CD8-positive, alpha-beta memory T cell (primary cell): ENCODE data around the gene TOR3A. TPM values are rescaled to one million over a fixed set of nuclear protein-coding genes. Genes with fewer than 3 reads are reported as not detected.
"Not testable (repeated sequence)": the region's sequence is repeated elsewhere in the genome, so short reads cannot be mapped to it uniquely, and the experiment has no call there.

Source experiments
- CTCF ChIA-PET: fragments of 350-600 bp; sonication (Branson Sonifier 250); formaldehyde crosslinking; loops from one replicate; lab custom pipeline; 2021; ENCODE audit warnings: antibody characterized with exemption; lab: Charles Lee
- POLR2A ChIA-PET: fragments of 350-600 bp; sonication (Branson Sonifier 250); formaldehyde crosslinking; loops from one replicate; lab custom pipeline; 2021; ENCODE audit warnings: antibody characterized with exemption; lab: Charles Lee
- DNase-seq, 5 donors: peaks; one replicate each; pipeline versions ENCODE4 v3.0.0 to v3.0.0-alpha.2; 2020 to 2022; ENCODE audit warnings: mixed read lengths in 1 of 5
- H3K27ac ChIP-seq: one replicate; pipeline ENCODE4 v1.7.0; 2013; ENCODE audit warnings: low read depth, mild to moderate bottlenecking, low read length, moderate library complexity
- H3K27me3 ChIP-seq: 2 replicates; pipeline ENCODE4 v1.7.0; 2013; ENCODE audit warnings: low read length, mild to moderate bottlenecking; ENCODE audit not compliant: insufficient read depth, poor library complexity, severe bottlenecking
- H3K36me3 ChIP-seq: 2 replicates; pipeline ENCODE4 v1.7.0; 2013; ENCODE audit warnings: mild to moderate bottlenecking, low read length, moderate library complexity; ENCODE audit not compliant: insufficient read depth
- H3K4me1 ChIP-seq: 2 replicates; pipeline ENCODE4 v1.7.0; 2013; ENCODE audit warnings: mild to moderate bottlenecking, low read length, moderate library complexity; ENCODE audit not compliant: insufficient read depth
- H3K4me3 ChIP-seq: 2 replicates; pipeline ENCODE4 v1.7.0; 2013; ENCODE audit warnings: mild to moderate bottlenecking, low read length
- H3K9me3 ChIP-seq: 2 replicates; pipeline ENCODE4 v1.7.0; 2013; ENCODE audit warnings: mild to moderate bottlenecking, low read length
- H3K27ac Mint-ChIP-seq, 8 donors: one replicate each; pipeline ENCODE4 v1.8.0; 2020 to 2021; ENCODE audit warnings: mixed read lengths in 8 of 8, mild to moderate bottlenecking in 6 of 8, inconsistent platforms in 3 of 8, moderate library complexity in 3 of 8
- H3K27me3 Mint-ChIP-seq, 2 donors: one replicate each; pipeline ENCODE4 v1.8.0; 2020 to 2021; ENCODE audit warnings: mixed read lengths in 2 of 2, mild to moderate bottlenecking in 1 of 2, moderate library complexity in 1 of 2
- H3K36me3 Mint-ChIP-seq, 3 donors: one replicate each; pipeline ENCODE4 v1.8.0; 2020 to 2021; ENCODE audit warnings: mixed read lengths in 3 of 3, inconsistent platforms in 1 of 3, mild to moderate bottlenecking in 1 of 3
- H3K4me1 Mint-ChIP-seq, 3 donors: one replicate each; pipeline ENCODE4 v1.8.0; 2020 to 2021; ENCODE audit warnings: mixed read lengths in 3 of 3, inconsistent platforms in 1 of 3, mild to moderate bottlenecking in 1 of 3
- H3K4me3 Mint-ChIP-seq, 7 donors: one replicate each; pipeline ENCODE4 v1.8.0; 2020 to 2021; ENCODE audit warnings: mixed read lengths in 7 of 7, mild to moderate bottlenecking in 6 of 7, moderate library complexity in 4 of 7, inconsistent platforms in 2 of 7
- H3K9me3 Mint-ChIP-seq, 5 donors: one replicate each; pipeline ENCODE4 v1.8.0; 2020 to 2022; ENCODE audit warnings: mixed read lengths in 5 of 5, mild to moderate bottlenecking in 3 of 5, moderate library complexity in 2 of 5, inconsistent platforms in 1 of 5
- polyA plus RNA-seq: library from polyadenylated mRNA; unstranded; fragments of 300-500 nt; fragmentation: Illumina TruSeq; gene quantifications from one replicate; pipeline ENCODE4 v1.2.3, GENCODE V29; 2021
- total RNA-seq, 2 experiments: library from RNA; stranded (reverse); gene quantifications; one replicate each; pipeline ENCODE4 v1.2.3, GENCODE V29; 2021

The TOR3A gene
- 10 to 100 TPM; 48.5 to 54.6 TPM for total RNA-seq
- 43.8 TPM for polyA plus RNA-seq

DNA sequence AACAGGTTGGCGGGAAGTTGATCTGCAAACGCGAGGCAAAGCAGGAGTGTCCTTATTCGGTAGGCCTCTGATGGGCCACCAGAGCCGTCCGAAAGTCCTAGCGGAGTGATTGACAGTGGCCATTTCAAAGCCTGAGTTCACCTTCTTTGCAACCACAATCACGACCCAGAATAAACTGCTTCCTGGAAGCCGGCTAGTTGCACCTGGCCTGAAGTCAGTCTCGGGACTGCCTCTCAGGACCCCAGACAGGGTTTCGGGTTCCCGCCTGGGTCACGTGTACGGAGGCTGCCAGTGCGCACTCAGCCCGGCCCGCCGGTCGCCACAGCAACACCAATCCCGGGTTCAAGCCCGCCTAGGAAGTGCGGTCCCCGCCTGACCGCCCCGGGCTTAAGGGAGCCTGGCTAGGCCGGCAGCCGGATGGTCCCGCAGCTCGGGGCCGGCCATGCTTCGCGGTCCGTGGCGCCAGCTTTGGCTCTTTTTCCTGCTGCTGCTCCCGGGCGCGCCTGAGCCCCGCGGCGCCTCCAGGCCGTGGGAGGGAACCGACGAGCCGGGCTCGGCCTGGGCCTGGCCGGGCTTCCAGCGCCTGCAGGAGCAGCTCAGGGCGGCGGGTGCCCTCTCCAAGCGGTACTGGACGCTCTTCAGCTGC lies at the start of gene TOR3A:
Gene TOR3A, plus strand, starts transcription at position 384 of the 646 bp plus-strand sequence. Its CDS starts 59 bp downstream, at position 443.
- peak within 1 kb of the TSS; percentile 90 to 99 (median 97) for H3K27ac Mint-ChIP-seq
- CTCF ChIA-PET, result interaction anchor here (1.3 to 4.8 kb wide), 3 partner anchors 286 to 733 kb away, joined by 3 to 54 read pairs (median 6); partner anchors contain the start of gene AXDND1

DNA sequence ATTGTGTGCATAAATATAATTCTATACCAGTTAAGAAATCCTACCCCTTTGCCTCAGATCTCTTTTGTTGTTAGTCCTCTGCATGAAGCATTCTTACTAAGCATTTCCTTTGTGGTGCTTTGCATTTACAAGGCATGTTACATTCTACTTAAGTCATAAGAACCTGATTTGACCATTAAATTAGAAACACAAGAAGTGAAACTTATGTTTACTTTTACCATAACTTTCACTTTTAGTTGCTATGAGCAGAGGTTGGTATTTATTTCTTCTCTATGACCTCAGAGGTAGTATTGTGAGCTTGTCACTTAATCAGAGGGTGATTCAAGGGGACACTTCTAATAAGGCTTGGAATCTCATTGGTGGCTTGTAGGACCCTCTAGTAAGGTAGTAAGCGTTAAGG lies 47.1 kb upstream of the TOR3A start:
- no peaks in the 10 kb centered on the region for H3K9me3 ChIP-seq
- H3K4me3 ChIP-seq, result no peak overlapping the region
- no peak for DNase-seq
- H3K9me3 Mint-ChIP-seq, result no peaks in the 10 kb centered on the region
- H3K36me3 ChIP-seq, result no peaks in the 10 kb centered on the region
- CTCF ChIA-PET, result no interaction called here
- peak overlapping the region in 1 of 7 donors; percentile 12 for H3K4me3 Mint-ChIP-seq
- H3K4me1 ChIP-seq, result peaks cover 46% of the 10 kb centered on the region
- no peak overlapping the region for H3K27ac ChIP-seq
- POLR2A ChIA-PET, result no interaction called here
- H3K27me3 ChIP-seq, result no peaks in the 10 kb centered on the region
- peak overlapping the region in 6 of 8 donors; percentile 33 to 78 (median 65) for H3K27ac Mint-ChIP-seq
- H3K27me3 Mint-ChIP-seq, result no peaks in the 10 kb centered on the region
- H3K36me3 Mint-ChIP-seq, result peaks cover 0 to 1% (median 0%) of the 10 kb centered on the region in 3 donors
- H3K4me1 Mint-ChIP-seq, result peaks cover 74 to 92% (median 90%) of the 10 kb centered on the region in 3 donors

More for the DNA sequence above, at the start of gene TOR3A:
- peaks cover 21% of the 10 kb centered on the region for H3K4me1 ChIP-seq
- H3K36me3 ChIP-seq, result peaks cover 6% of the 10 kb centered on the region
- Mint-ChIP-seq H3K27me3 (no peaks in the 10 kb centered on the region), H3K36me3 (peaks cover 0 to 20% (median 1%) of the 10 kb centered on the region in 3 donors), H3K4me3 (peak within 1 kb of the TSS; percentile 91 to 99 (median 96)), H3K4me1 (peaks cover 23 to 45% (median 30%) of the 10 kb centered on the region in 3 donors), H3K9me3 (no peaks in the 10 kb centered on the region)
- DNase-seq, result peak; percentile 61 to 85 (median 77)
- H3K4me3 ChIP-seq, result peak within 1 kb of the TSS; percentile 76
- H3K27ac ChIP-seq, result peak within 1 kb of the TSS; percentile 82
- H3K27me3 ChIP-seq, result no peaks in the 10 kb centered on the region
- POLR2A ChIA-PET, result no interaction called here
- no peaks in the 10 kb centered on the region for H3K9me3 ChIP-seq

- no peaks in the 10 kb centered on the region for H3K36me3 ChIP-seq
- Mint-ChIP-seq H3K4me3 (peak overlapping the region in 6 of 7 donors; percentile 21 to 84 (median 27)), H3K4me1 (peaks cover 54 to 69% (median 68%) of the 10 kb centered on the region in 3 donors), H3K27ac (peak overlapping the region in 6 of 8 donors; percentile 11 to 75 (median 39)), H3K9me3 (no peaks in the 10 kb centered on the region), H3K27me3 (no peaks in the 10 kb centered on the region), H3K36me3 (peaks cover 0 to 1% (median 0%) of the 10 kb centered on the region in 3 donors)
- H3K4me3 ChIP-seq, result no peak overlapping the region
- POLR2A ChIA-PET, result no interaction called here
- H3K4me1 ChIP-seq, result peaks cover 46% of the 10 kb centered on the region
- H3K27ac ChIP-seq, result no peak overlapping the region
- CTCF ChIA-PET, result interaction anchor here (0.7 kb wide), 1 partner anchor 333 kb away, joined by 3 read pairs; no protein-coding TSS in a partner anchor
- no peak for DNase-seq
- H3K27me3 ChIP-seq, result no peaks in the 10 kb centered on the region
- H3K9me3 ChIP-seq, result no peaks in the 10 kb centered on the region
Measured at GRCh38 chr1:179036844-179037465, 44.9 kb upstream of the TOR3A start.

- Histone ChIP-seq H3K9me3 (no peaks in the 10 kb centered on the region), H3K4me1 (peaks cover 46% of the 10 kb centered on the region), H3K27me3 (no peaks in the 10 kb centered on the region), H3K36me3 (no peaks in the 10 kb centered on the region), H3K4me3 (no peak overlapping the region), H3K27ac (no peak overlapping the region)
- DNase-seq, result no peak
- peak overlapping the region in 3 of 7 donors; percentile 1 to 23 (median 15) for H3K4me3 Mint-ChIP-seq
- peaks cover 53 to 64% (median 55%) of the 10 kb centered on the region in 3 donors for H3K4me1 Mint-ChIP-seq
- POLR2A ChIA-PET, result no interaction called here
- no peaks in the 10 kb centered on the region for H3K27me3 Mint-ChIP-seq
- H3K36me3 Mint-ChIP-seq, result peaks cover 0 to 4% (median 4%) of the 10 kb centered on the region in 3 donors
- H3K27ac Mint-ChIP-seq, result peak overlapping the region in 6 of 8 donors; percentile 10 to 64 (median 30)
- H3K9me3 Mint-ChIP-seq, result no peaks in the 10 kb centered on the region
- CTCF ChIA-PET, result no interaction called here
Measured at GRCh38 chr1:179038528-179039281, 43.2 kb upstream of the TOR3A start.

GRCh38 chr1:179039502-179040174 lies 42.2 kb upstream of the TOR3A start:
- H3K36me3 ChIP-seq, POLR2A ChIA-PET, H3K4me3 Mint-ChIP-seq, H3K9me3 Mint-ChIP-seq, H3K27me3 ChIP-seq, DNase-seq, H3K27ac Mint-ChIP-seq, H3K27ac ChIP-seq, H3K4me3 ChIP-seq, H3K27me3 Mint-ChIP-seq, CTCF ChIA-PET, H3K9me3 ChIP-seq: not testable (repeated sequence)
- H3K36me3 Mint-ChIP-seq, result peaks cover 0 to 12% (median 6%) of the 10 kb centered on the region in 3 donors
- H3K4me1 Mint-ChIP-seq, result peaks cover 45 to 61% (median 46%) of the 10 kb centered on the region in 3 donors
- H3K4me1 ChIP-seq, result peaks cover 37% of the 10 kb centered on the region

GRCh38 chr1:179040175-179040551 lies 41.7 kb upstream of the TOR3A start:
- H3K4me1 Mint-ChIP-seq, result peaks cover 40 to 56% (median 42%) of the 10 kb centered on the region in 3 donors
- CTCF ChIA-PET, H3K9me3 Mint-ChIP-seq, H3K36me3 ChIP-seq, DNase-seq, H3K9me3 ChIP-seq, H3K4me3 ChIP-seq, H3K27me3 Mint-ChIP-seq, H3K27me3 ChIP-seq, H3K27ac Mint-ChIP-seq, H3K4me3 Mint-ChIP-seq, H3K27ac ChIP-seq, POLR2A ChIA-PET: not testable (repeated sequence)
- peaks cover 0 to 13% (median 6%) of the 10 kb centered on the region in 3 donors for H3K36me3 Mint-ChIP-seq
- peaks cover 31% of the 10 kb centered on the region for H3K4me1 ChIP-seq

GRCh38 chr1:179042087-179042486 lies 39.8 kb upstream of the TOR3A start:
- Histone ChIP-seq H3K36me3 (no peaks in the 10 kb centered on the region), H3K9me3 (no peaks in the 10 kb centered on the region), H3K4me1 (peaks cover 20% of the 10 kb centered on the region), H3K27ac (no peak overlapping the region), H3K27me3 (no peaks in the 10 kb centered on the region), H3K4me3 (no peak overlapping the region)
- ChIA-PET CTCF (no interaction called here), POLR2A (no interaction called here)
- Mint-ChIP-seq H3K27me3 (no peaks in the 10 kb centered on the region), H3K9me3 (no peaks in the 10 kb centered on the region), H3K36me3 (peaks cover 0 to 16% (median 7%) of the 10 kb centered on the region in 3 donors), H3K4me1 (peaks cover 23 to 39% (median 28%) of the 10 kb centered on the region in 3 donors), H3K27ac (peak overlapping the region in 1 of 8 donors; percentile 47), H3K4me3 (peak overlapping the region in 1 of 7 donors; percentile 23)
- no peak for DNase-seq
